GM19324 (cell line): Measurements from ENCODE around the gene B4GALNT2.
"Not testable (repeated sequence)": the region's sequence is repeated elsewhere in the genome, so short reads cannot be mapped to it uniquely, and the experiment has no call there.

Source experiments
- ATAC-seq: cut with Tn5 transposase; IDR thresholded peaks from one replicate; pipeline ENCODE4 v1.9.1; 2021; ENCODE audit warnings: mild to moderate bottlenecking, moderate library complexity; ENCODE audit not compliant: unreplicated experiment, low FRiP score

The B4GALNT2 gene

GRCh38 chr17:49117587-49118230, 14.9 kb upstream of the B4GALNT2 start:
- ATAC-seq: no peak

- ATAC-seq: no peak
These were observed 12.4 kb upstream of the B4GALNT2 start for GRCh38 chr17:49120166-49120565.

- ATAC-seq: no peak
These were observed 10.8 kb upstream of the B4GALNT2 start for GRCh38 chr17:49121696-49122292.

GRCh38 chr17:49122566-49122965, 10.0 kb upstream of the B4GALNT2 start:
- no peak for ATAC-seq

GRCh38 chr17:49123061-49123460, 9.5 kb upstream of the B4GALNT2 start:
- no peak for ATAC-seq

GRCh38 chr17:49125449-49125848, 7.1 kb upstream of the B4GALNT2 start:
- no peak for ATAC-seq

GRCh38 chr17:49126183-49126859, 6.2 kb upstream of the B4GALNT2 start:
- not testable (repeated sequence) for ATAC-seq

- ATAC-seq: not testable (repeated sequence)
These were observed 3.1 kb upstream of the B4GALNT2 start for GRCh38 chr17:49129359-49129950.

- ATAC-seq: no peak
These were observed 1.7 kb upstream of the B4GALNT2 start for GRCh38 chr17:49130891-49131290.

- no peak for ATAC-seq
These were observed 261 bp upstream of the B4GALNT2 start for GRCh38 chr17:49132317-49132698.

GRCh38 chr17:49136335-49136734, 3.8 kb downstream of the B4GALNT2 start:
- ATAC-seq: no peak

GRCh38 chr17:49145654-49146053, 13.1 kb downstream of the B4GALNT2 start:
- ATAC-seq: not testable (repeated sequence)

- ATAC-seq: no peak
These were observed 14.2 kb downstream of the B4GALNT2 start for GRCh38 chr17:49146620-49147306.

GRCh38 chr17:49148171-49148570, 15.6 kb downstream of the B4GALNT2 start:
- no peak for ATAC-seq

GRCh38 chr17:49151996-49152395, 19.4 kb downstream of the B4GALNT2 start:
- ATAC-seq: no peak

GRCh38 chr17:49156256-49156655, 23.7 kb downstream of the B4GALNT2 start:
- ATAC-seq: no peak

- ATAC-seq: no peak
These were observed 25.2 kb downstream of the B4GALNT2 start for GRCh38 chr17:49157784-49158183.

- ATAC-seq: no peak
These were observed 30.3 kb downstream of the B4GALNT2 start for GRCh38 chr17:49162866-49163265.

- no peak for ATAC-seq
These were observed 32.6 kb downstream of the B4GALNT2 start for GRCh38 chr17:49165143-49165542.

- ATAC-seq: no peak
These were observed 36.1 kb downstream of the B4GALNT2 start for GRCh38 chr17:49168706-49169105.

- ATAC-seq: no peak
These were observed 37.6 kb downstream of the B4GALNT2 start for GRCh38 chr17:49170216-49170615.
